Measurements from ENCODE around the gene DCTD.

Gene DCTD

GRCh38 chr4:182916483-182917181, 554 bp downstream of the DCTD start:
- peak overlapping the region; percentile 64 to 91 for H3K4me3 ChIP-seq (ENCODE audit: low read length in 2 of 2)
- H2BK5ac ChIP-seq (ENCODE audit: low read length) = peak overlapping the region; percentile 57
- H2AFZ ChIP-seq (ENCODE audit: low read length) = peak overlapping the region; percentile 96
- peaks cover 0 to 5% of the 10 kb centered on the region in 2 donors for H3K9me3 ChIP-seq (replicated peaks in 1 of 2; ENCODE audit: control insufficient read depth in 2 of 2, insufficient read depth in 1 of 2, low read depth in 1 of 2, low read length in 2 of 2)
- H3K4ac ChIP-seq (ENCODE audit: low read length) = no peak overlapping the region
- H3K14ac ChIP-seq (ENCODE audit: low read length) = peak overlapping the region; percentile 78
- no peak overlapping the region for H2BK120ac ChIP-seq (ENCODE audit: low read depth, low read length)
- peak overlapping the region; percentile 87 for H3K9ac ChIP-seq (ENCODE audit: low read depth, low read length, poor library complexity)
- peak overlapping the region; percentile 86 for H2AK5ac ChIP-seq (ENCODE audit: low read depth, low read length)
- peak overlapping the region; percentile 31 for H2BK15ac ChIP-seq (ENCODE audit: low read length)
- H3K36me3 ChIP-seq (replicated peaks in 1 of 2; ENCODE audit: control insufficient read depth in 2 of 2, insufficient read depth in 2 of 2, low read length in 2 of 2) = peaks cover 20 to 42% of the 10 kb centered on the region in 2 donors
- H3K4me2 ChIP-seq (ENCODE audit: insufficient read depth, low read length, poor library complexity, severe bottlenecking) = peak overlapping the region; percentile 85
- peak overlapping the region; percentile 74 for H3K27ac ChIP-seq (replicated peaks; ENCODE audit: low read length)
- WGBS, 2 donors (ENCODE audit: extremely low coverage in 2 of 2, insufficient read length in 2 of 2, insufficient replicate concordance in 1 of 2) = no CpG with 5 or more reads among the region's 38 CpGs
- H4K91ac ChIP-seq (ENCODE audit: low read depth, low read length, poor library complexity) = no peak overlapping the region
- H2BK12ac ChIP-seq (ENCODE audit: low read length) = no peak overlapping the region
- peaks cover 7% of the 10 kb centered on the region in 2 donors for H3K4me1 ChIP-seq (ENCODE audit: control insufficient read depth in 2 of 2, insufficient read depth in 1 of 2, low read depth in 1 of 2, low read length in 2 of 2)
- peak; percentile 27 for DNase-seq (ENCODE audit: low spot score)
- H3K27me3 ChIP-seq (ENCODE audit: control insufficient read depth in 3 of 3, insufficient read depth in 3 of 3, low read depth in 1 of 3, low read length in 3 of 3) = no peaks in the 10 kb centered on the region
- H3K23ac ChIP-seq (ENCODE audit: low read depth, low read length, poor library complexity) = peak overlapping the region; percentile 68
- no peak overlapping the region for H4K8ac ChIP-seq (ENCODE audit: low read depth, low read length)
- H3K79me1 ChIP-seq (ENCODE audit: low read depth, low read length) = peaks cover 4% of the 10 kb centered on the region
- H3K18ac ChIP-seq (ENCODE audit: low read length) = peak overlapping the region; percentile 97

- H3K23ac ChIP-seq (ENCODE audit: low read depth, low read length, poor library complexity) = no peak overlapping the region
- H4K91ac ChIP-seq (ENCODE audit: low read depth, low read length, poor library complexity) = no peak overlapping the region
- DNase-seq (ENCODE audit: low spot score) = no peak
- no peaks in the 10 kb centered on the region for H3K27me3 ChIP-seq (ENCODE audit: control insufficient read depth in 3 of 3, insufficient read depth in 3 of 3, low read depth in 1 of 3, low read length in 3 of 3)
- peaks cover 6% of the 10 kb centered on the region for H3K79me1 ChIP-seq (ENCODE audit: low read depth, low read length)
- no peak overlapping the region for H3K9ac ChIP-seq (ENCODE audit: low read depth, low read length, poor library complexity)
- no peak overlapping the region for H3K14ac ChIP-seq (ENCODE audit: low read length)
- no CpG with 5 or more reads among the region's 5 CpGs for WGBS, 2 donors (ENCODE audit: extremely low coverage in 2 of 2, insufficient read length in 2 of 2, insufficient replicate concordance in 1 of 2)
- no peak overlapping the region for H2BK12ac ChIP-seq (ENCODE audit: low read length)
- no peak overlapping the region for H3K4me3 ChIP-seq (ENCODE audit: low read length in 2 of 2)
- peaks cover 4 to 13% of the 10 kb centered on the region in 2 donors for H3K9me3 ChIP-seq (replicated peaks in 1 of 2; ENCODE audit: control insufficient read depth in 2 of 2, insufficient read depth in 1 of 2, low read depth in 1 of 2, low read length in 2 of 2)
- H2BK120ac ChIP-seq (ENCODE audit: low read depth, low read length) = no peak overlapping the region
- H2AFZ ChIP-seq (ENCODE audit: low read length) = no peak overlapping the region
- peaks cover 7% of the 10 kb centered on the region in 2 donors for H3K4me1 ChIP-seq (ENCODE audit: control insufficient read depth in 2 of 2, insufficient read depth in 1 of 2, low read depth in 1 of 2, low read length in 2 of 2)
- no peak overlapping the region for H3K27ac ChIP-seq (replicated peaks; ENCODE audit: low read length)
- no peak overlapping the region for H2BK5ac ChIP-seq (ENCODE audit: low read length)
- H2BK15ac ChIP-seq (ENCODE audit: low read length) = no peak overlapping the region
- H3K4ac ChIP-seq (ENCODE audit: low read length) = no peak overlapping the region
- H3K4me2 ChIP-seq (ENCODE audit: insufficient read depth, low read length, poor library complexity, severe bottlenecking) = no peak overlapping the region
- H3K36me3 ChIP-seq (replicated peaks in 1 of 2; ENCODE audit: control insufficient read depth in 2 of 2, insufficient read depth in 2 of 2, low read length in 2 of 2) = peaks cover 26 to 65% of the 10 kb centered on the region in 2 donors
- H4K8ac ChIP-seq (ENCODE audit: low read depth, low read length) = no peak overlapping the region
- no peak overlapping the region for H2AK5ac ChIP-seq (ENCODE audit: low read depth, low read length)
- H3K18ac ChIP-seq (ENCODE audit: low read length) = no peak overlapping the region
Observed at GRCh38 chr4:182914357-182914756, 2.8 kb downstream of the DCTD start.

GRCh38 chr4:182913621-182914020, 3.6 kb downstream of the DCTD start:
- no peak overlapping the region for H3K14ac ChIP-seq (ENCODE audit: low read length)
- H3K4me2 ChIP-seq (ENCODE audit: insufficient read depth, low read length, poor library complexity, severe bottlenecking) = no peak overlapping the region
- peaks cover 4 to 13% of the 10 kb centered on the region in 2 donors for H3K9me3 ChIP-seq (replicated peaks in 1 of 2; ENCODE audit: control insufficient read depth in 2 of 2, insufficient read depth in 1 of 2, low read depth in 1 of 2, low read length in 2 of 2)
- no peak overlapping the region for H2BK12ac ChIP-seq (ENCODE audit: low read length)
- no peak overlapping the region for H2AK5ac ChIP-seq (ENCODE audit: low read depth, low read length)
- no peak overlapping the region for H4K8ac ChIP-seq (ENCODE audit: low read depth, low read length)
- H3K18ac ChIP-seq (ENCODE audit: low read length) = no peak overlapping the region
- no peak overlapping the region for H2BK15ac ChIP-seq (ENCODE audit: low read length)
- no peak overlapping the region for H2BK120ac ChIP-seq (ENCODE audit: low read depth, low read length)
- H2AFZ ChIP-seq (ENCODE audit: low read length) = no peak overlapping the region
- no peak overlapping the region for H3K23ac ChIP-seq (ENCODE audit: low read depth, low read length, poor library complexity)
- H4K91ac ChIP-seq (ENCODE audit: low read depth, low read length, poor library complexity) = no peak overlapping the region
- H2BK5ac ChIP-seq (ENCODE audit: low read length) = no peak overlapping the region
- H3K4me3 ChIP-seq (ENCODE audit: low read length in 2 of 2) = no peak overlapping the region
- peaks cover 26 to 72% of the 10 kb centered on the region in 2 donors for H3K36me3 ChIP-seq (replicated peaks in 1 of 2; ENCODE audit: control insufficient read depth in 2 of 2, insufficient read depth in 2 of 2, low read length in 2 of 2)
- no peak for DNase-seq (ENCODE audit: low spot score)
- H3K9ac ChIP-seq (ENCODE audit: low read depth, low read length, poor library complexity) = no peak overlapping the region
- H3K4me1 ChIP-seq (ENCODE audit: control insufficient read depth in 2 of 2, insufficient read depth in 1 of 2, low read depth in 1 of 2, low read length in 2 of 2) = peaks cover 7% of the 10 kb centered on the region in 2 donors
- WGBS, 2 donors (ENCODE audit: extremely low coverage in 2 of 2, insufficient read length in 2 of 2, insufficient replicate concordance in 1 of 2) = no CpG with 5 or more reads among the region's 2 CpGs
- H3K79me1 ChIP-seq (ENCODE audit: low read depth, low read length) = peaks cover 6% of the 10 kb centered on the region
- H3K27ac ChIP-seq (replicated peaks; ENCODE audit: low read length) = no peak overlapping the region
- no peak overlapping the region for H3K4ac ChIP-seq (ENCODE audit: low read length)
- H3K27me3 ChIP-seq (ENCODE audit: control insufficient read depth in 3 of 3, insufficient read depth in 3 of 3, low read depth in 1 of 3, low read length in 3 of 3) = no peaks in the 10 kb centered on the region

- Histone ChIP-seq H3K79me1 (ENCODE audit: low read depth, low read length) (peaks cover 6% of the 10 kb centered on the region), H2AFZ (ENCODE audit: low read length) (no peak overlapping the region), H2BK12ac (ENCODE audit: low read length) (no peak overlapping the region), H3K4me2 (ENCODE audit: insufficient read depth, low read length, poor library complexity, severe bottlenecking) (no peak overlapping the region), H2BK5ac (ENCODE audit: low read length) (no peak overlapping the region), H3K4me3 (ENCODE audit: low read length in 2 of 2) (no peak overlapping the region), H2BK120ac (ENCODE audit: low read depth, low read length) (no peak overlapping the region), H4K8ac (ENCODE audit: low read depth, low read length) (no peak overlapping the region), H2BK15ac (ENCODE audit: low read length) (no peak overlapping the region), H4K91ac (ENCODE audit: low read depth, low read length, poor library complexity) (no peak overlapping the region), H3K9me3 (replicated peaks in 1 of 2; ENCODE audit: control insufficient read depth in 2 of 2, insufficient read depth in 1 of 2, low read depth in 1 of 2, low read length in 2 of 2) (peaks cover 4 to 13% of the 10 kb centered on the region in 2 donors), H3K23ac (ENCODE audit: low read depth, low read length, poor library complexity) (no peak overlapping the region), H3K18ac (ENCODE audit: low read length) (no peak overlapping the region), H3K27ac (replicated peaks; ENCODE audit: low read length) (no peak overlapping the region), H3K9ac (ENCODE audit: low read depth, low read length, poor library complexity) (no peak overlapping the region), H2AK5ac (ENCODE audit: low read depth, low read length) (no peak overlapping the region), H3K4me1 (ENCODE audit: control insufficient read depth in 2 of 2, insufficient read depth in 1 of 2, low read depth in 1 of 2, low read length in 2 of 2) (peaks cover 7% of the 10 kb centered on the region in 2 donors), H3K36me3 (replicated peaks in 1 of 2; ENCODE audit: control insufficient read depth in 2 of 2, insufficient read depth in 2 of 2, low read length in 2 of 2) (peaks cover 26 to 78% of the 10 kb centered on the region in 2 donors), H3K4ac (ENCODE audit: low read length) (no peak overlapping the region), H3K14ac (ENCODE audit: low read length) (no peak overlapping the region), H3K27me3 (ENCODE audit: control insufficient read depth in 3 of 3, insufficient read depth in 3 of 3, low read depth in 1 of 3, low read length in 3 of 3) (no peaks in the 10 kb centered on the region)
- WGBS, 2 donors (ENCODE audit: extremely low coverage in 2 of 2, insufficient read length in 2 of 2, insufficient replicate concordance in 1 of 2) = no CpG with 5 or more reads among the region's 8 CpGs
- no peak for DNase-seq (ENCODE audit: low spot score)
Observed at GRCh38 chr4:182913036-182913435, 4.2 kb downstream of the DCTD start.

All from neuronal stem cell (in vitro differentiated cells).